Left kidney (tissue), 2 donors: ENCODE measurements around the gene ADARB2. TPM values are rescaled to one million over a fixed set of nuclear protein-coding genes. Genes with fewer than 3 reads are reported as not detected.

Experiments
- DNase-seq: peaks from one replicate; pipeline ENCODE4 v3.0.0-alpha.2; 2013
- polyA plus RNA-seq: library from polyadenylated mRNA; unstranded; fragments of 120-200 nt; gene quantifications from one replicate; pipeline ENCODE4 v1.2.1, GENCODE V29; 2013; ENCODE audit not compliant: insufficient read length

Gene ADARB2
- polyA plus RNA-seq, 1 donor: 0.88 TPM

DNA sequence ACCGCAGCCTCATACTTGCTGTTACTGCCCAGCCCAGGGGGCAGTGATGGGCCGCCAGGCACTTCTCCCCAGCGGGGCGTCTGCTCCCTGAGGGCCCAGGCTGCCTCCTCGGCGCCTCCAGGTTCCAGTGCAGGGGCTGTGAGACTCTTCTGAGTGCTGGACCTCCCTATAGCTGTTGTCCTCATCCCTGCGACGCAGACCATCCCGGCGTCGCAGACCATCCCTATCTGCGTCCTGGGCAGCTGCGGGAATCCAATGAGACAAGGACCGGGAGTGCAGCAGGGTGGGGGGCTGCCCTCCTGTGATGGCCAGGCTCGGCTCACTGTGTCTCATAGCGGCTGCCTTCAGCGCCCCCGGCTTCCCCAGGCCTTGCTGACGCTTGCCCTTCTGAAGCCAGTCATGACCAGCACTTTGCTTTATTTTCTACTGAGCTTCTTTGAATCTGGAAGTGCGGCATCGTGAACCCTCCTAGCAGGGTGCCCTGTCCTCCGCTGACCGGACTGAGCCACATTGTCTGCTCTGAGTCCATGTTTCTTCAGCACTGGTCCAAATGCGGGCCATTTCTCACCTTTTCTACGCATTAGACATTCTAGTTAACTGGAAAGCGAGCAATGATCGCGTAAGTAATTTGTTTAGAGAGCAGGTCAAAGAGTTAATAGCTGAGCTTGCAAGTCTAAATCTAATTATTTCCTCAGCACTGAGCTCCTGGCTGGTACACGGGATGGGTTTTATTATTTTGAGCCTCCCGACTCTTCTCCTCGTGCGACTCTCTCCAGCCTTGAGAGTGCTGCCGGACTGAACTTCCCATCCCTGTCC, 341.6 kb downstream of the ADARB2 start:
- DNase-seq: no peak

DNA sequence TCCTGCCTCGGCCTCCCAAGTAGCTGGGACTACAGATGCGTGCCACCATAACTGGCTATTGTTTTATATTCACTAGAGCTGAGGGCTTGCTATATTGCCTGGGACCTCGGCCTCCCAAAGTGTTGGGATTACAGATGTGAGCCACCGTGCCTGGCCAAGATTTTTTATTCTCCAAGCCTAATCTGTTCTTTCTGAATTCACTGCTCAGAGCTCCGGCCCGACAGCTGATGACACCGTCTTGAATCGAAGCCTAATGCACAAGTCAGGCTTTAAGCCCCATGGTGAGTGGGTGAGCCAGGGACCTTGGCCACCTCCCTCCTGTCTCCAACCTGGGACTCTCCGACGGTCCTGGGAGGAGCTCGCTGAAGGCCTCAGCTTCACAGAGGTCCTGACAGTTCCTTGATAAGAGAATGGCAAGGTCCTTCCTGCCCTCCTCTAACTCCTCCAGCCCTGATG, 342.3 kb downstream of the ADARB2 start:
- DNase-seq: no peak

- no peak for DNase-seq
These were observed 343.0 kb downstream of the ADARB2 start for GRCh38 chr10:1394155-1394912.

DNA sequence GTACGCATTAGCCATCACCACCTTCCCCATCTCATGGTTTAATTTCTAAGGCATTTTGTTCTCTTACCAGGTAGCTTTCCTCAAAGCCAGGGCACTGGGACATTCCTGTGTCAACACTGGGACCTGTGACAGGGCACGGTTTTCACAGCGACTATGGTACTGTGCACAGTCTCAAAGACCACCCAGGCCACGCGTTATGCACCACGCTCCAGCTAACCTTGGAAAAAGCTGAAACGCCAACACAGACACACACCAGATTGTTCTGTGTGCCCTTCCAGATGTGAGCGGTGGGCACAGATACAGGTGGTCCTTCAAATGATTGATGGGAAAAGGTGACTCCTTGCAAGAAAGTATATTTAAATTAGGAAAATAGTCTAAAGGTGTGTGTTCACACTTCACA, 343.8 kb downstream of the ADARB2 start:
- no peak for DNase-seq

GRCh38 chr10:1392127-1392526, 345.2 kb downstream of the ADARB2 start:
- DNase-seq: no peak

- no peak for DNase-seq
These were observed 347.1 kb downstream of the ADARB2 start for GRCh38 chr10:1390200-1390599.

- no peak for DNase-seq
These were observed 353.3 kb downstream of the ADARB2 start for GRCh38 chr10:1384026-1384425.

DNA sequence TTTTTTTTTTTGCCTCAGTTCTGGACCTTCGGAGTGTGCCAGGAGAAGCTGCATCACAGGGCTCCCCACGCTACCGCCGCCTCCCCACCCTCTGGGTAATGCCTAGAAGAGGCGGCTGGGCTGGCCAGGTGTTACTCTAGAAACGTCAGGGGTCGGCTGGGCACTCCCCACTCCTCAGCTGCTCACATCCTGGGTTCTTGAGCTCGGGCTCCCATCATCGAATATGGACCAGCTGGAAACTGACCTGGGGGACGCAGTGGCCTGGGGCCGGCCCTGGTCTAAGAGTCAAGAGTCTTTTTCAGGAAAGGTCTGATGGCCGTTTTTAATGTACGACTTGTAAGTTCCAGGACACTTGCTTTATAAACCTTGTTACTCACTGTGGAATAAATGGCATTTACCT, 354.6 kb downstream of the ADARB2 start:
- DNase-seq: no peak

- no peak for DNase-seq
These were observed 356.0 kb downstream of the ADARB2 start for GRCh38 chr10:1381339-1381738.

GRCh38 chr10:1380088-1380671, 357.1 kb downstream of the ADARB2 start:
- no peak for DNase-seq

DNA sequence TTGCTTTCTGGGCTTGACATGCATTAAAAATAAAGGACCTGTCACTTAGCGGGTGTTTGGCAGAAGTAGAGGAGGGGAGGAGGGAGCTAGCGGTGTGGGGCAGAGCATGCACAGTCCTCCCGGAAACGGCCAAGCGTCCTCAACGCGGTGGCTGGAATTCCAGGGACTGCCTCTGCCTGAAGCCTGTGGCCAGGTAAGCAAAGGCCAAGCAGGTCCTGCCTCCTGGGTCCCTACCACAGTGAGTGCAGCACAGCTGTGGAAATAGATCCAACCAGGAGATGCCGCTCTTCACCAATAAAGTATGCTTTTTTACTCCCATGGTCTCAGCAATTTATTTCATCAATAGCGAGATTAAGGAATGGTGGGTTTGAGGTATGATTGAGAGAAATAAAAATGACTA, 357.7 kb downstream of the ADARB2 start:
- no peak for DNase-seq

- DNase-seq: no peak
These were observed 358.9 kb downstream of the ADARB2 start for GRCh38 chr10:1378473-1378872.

GRCh38 chr10:1377740-1378397, 359.5 kb downstream of the ADARB2 start:
- no peak for DNase-seq

DNA sequence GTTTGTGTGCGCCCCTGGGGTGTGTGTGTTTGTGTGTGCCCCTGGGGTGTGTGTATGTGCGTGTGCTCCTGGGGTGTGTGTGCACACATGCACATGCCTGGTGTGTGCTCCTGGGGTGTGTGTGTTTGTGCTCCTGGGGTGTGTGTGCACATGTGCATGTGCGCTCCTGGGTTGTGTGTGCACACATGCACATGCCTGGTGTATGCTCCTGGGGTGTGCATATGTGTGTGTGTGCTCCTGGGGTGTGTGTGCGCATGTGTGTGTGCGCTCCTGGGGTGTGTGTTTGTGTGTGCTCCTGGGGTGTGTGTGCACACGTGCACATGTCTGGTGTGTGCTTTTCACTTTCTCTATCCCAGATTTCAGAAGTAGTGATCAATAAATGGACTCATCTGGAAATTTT, 360.1 kb downstream of the ADARB2 start:
- no peak for DNase-seq

DNA sequence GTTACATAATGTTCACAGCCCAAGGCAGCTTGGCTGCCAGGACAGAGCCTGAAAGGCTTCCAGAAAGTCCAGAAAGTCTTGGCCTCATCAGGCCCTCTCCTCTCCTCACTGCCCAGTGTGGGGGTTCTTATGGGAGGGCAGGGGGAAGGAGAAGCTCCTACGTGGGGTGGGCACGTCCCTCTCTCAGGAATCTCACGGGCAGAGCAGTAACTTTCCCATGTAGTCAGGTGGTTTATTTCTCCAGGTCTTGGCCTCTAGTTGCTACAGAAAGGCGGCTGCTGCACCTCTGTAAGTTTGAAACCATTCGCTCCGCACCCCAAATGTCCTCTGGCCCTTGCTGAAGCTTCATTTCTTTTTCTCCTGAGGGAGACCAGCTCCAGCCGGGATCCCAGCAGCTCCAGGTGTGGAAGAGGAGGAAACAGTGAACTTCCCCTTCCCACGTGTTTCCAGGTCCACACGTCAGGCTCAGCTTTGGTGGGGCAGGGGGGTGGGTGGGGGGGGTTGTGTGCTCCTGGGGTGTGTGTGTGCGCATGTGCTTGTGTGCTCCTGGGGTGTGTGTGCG, 360.9 kb downstream of the ADARB2 start:
- no peak for DNase-seq

- DNase-seq: no peak
These were observed 361.8 kb downstream of the ADARB2 start for GRCh38 chr10:1375346-1376170.

GRCh38 chr10:1374511-1375345, 362.6 kb downstream of the ADARB2 start:
- DNase-seq: no peak

GRCh38 chr10:1373287-1373686, 364.0 kb downstream of the ADARB2 start:
- DNase-seq: no peak

DNA sequence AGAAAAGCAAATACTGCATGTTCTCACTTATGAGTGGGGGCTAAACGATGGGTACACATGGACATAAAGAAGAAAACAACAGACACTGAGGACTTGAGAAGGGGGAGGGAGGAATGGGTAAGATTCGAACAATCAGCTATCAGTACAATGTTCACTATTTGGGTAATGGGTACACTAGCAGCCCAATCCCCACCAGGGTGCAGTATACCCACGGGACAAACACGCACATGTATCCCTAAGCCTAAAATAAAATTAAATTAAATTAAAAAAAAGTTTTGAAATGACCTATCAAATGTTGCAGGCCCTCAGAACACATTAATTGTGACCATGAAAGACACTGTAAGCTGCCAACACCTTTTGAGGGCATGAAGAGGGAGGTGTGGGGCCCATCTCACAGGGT, 365.1 kb downstream of the ADARB2 start:
- DNase-seq: no peak

GRCh38 chr10:1370298-1370697, 367.0 kb downstream of the ADARB2 start:
- no peak for DNase-seq
